Kidney (tissue), 19 donors: ENCODE results near the gene PARG. TPM values are rescaled to one million over a fixed set of nuclear protein-coding genes. Genes with fewer than 3 reads are reported as not detected.
"Not testable (repeated sequence)": the region's sequence is repeated elsewhere in the genome, so short reads cannot be mapped to it uniquely, and the experiment has no call there.

Experiments
- DNase-seq, 5 donors: peaks; one replicate each; pipeline ENCODE4 v3.0.0-alpha.2; 2013 to 2020
- FAIRE-seq: peaks from 2 replicates; lab custom pipeline; 2012; peaks lifted over from hg19 to GRCh38; lab: Jason Lieb, UNC
- H3K27ac ChIP-seq, 2 donors: one replicate each; pipeline ENCODE4 v1.7.0; 2013; ENCODE audit warnings: low read depth in 2 of 2, low read length in 2 of 2, inconsistent platforms in 1 of 2
- H3K27me3 ChIP-seq: one replicate; pipeline ENCODE4 v1.7.1; 2013; ENCODE audit warnings: low read length, inconsistent platforms; ENCODE audit not compliant: control insufficient read depth, insufficient read depth
- H3K36me3 ChIP-seq, 3 donors: one replicate each; pipeline versions ENCODE4 v1.7.0 to v1.7.1; 2013; ENCODE audit warnings: low read length in 3 of 3, control low read depth in 1 of 3, inconsistent platforms in 1 of 3; ENCODE audit not compliant: insufficient read depth in 3 of 3, control insufficient read depth in 2 of 3
- H3K4me1 ChIP-seq, 3 donors: one replicate each; pipeline versions ENCODE4 v1.7.0 to v1.7.1; 2013; ENCODE audit warnings: low read length in 3 of 3, inconsistent platforms in 1 of 3, low read depth in 1 of 3; ENCODE audit not compliant: control insufficient read depth in 2 of 3, insufficient read depth in 2 of 3
- H3K4me3 ChIP-seq, 3 donors: one replicate each; pipeline versions ENCODE4 v1.7.0 to v1.8.1; 2013; ENCODE audit warnings: low read length in 3 of 3, control low read depth in 1 of 3, inconsistent platforms in 1 of 3
- H3K9ac ChIP-seq, 3 donors: one replicate each; pipeline versions ENCODE4 v1.7.0 to v1.7.1; 2013; ENCODE audit warnings: low read length in 3 of 3, control low read depth in 1 of 3, inconsistent platforms in 1 of 3
- H3K9me3 ChIP-seq, 3 donors: one replicate each; pipeline versions ENCODE4 v1.7.0 to v1.7.1; 2013; ENCODE audit warnings: low read length in 3 of 3, control low read depth in 1 of 3, inconsistent platforms in 1 of 3; ENCODE audit not compliant: control insufficient read depth in 2 of 3, insufficient read depth in 1 of 3
- intact Hi-C: fragments of 100-400 bp; cut with DNase I; formaldehyde crosslinking; loops from one replicate; pipeline ENCODE4 v1.11.1; 2022
- long read RNA-seq, 10 donors: library from polyadenylated mRNA in 1 of 10; unstranded in 1 of 10; transcript quantifications; one replicate each; pipeline ENCODE4 v2.0.0 and lab custom pipeline, GENCODE V29; 2021 to 2026
- polyA plus RNA-seq: library from polyadenylated mRNA; stranded (reverse); fragments of 350-450 nt; fragmentation: Illumina TruSeq; extraction: RNeasy Lipid Tissue Mini Kit (QIAGEN cat#74804); gene quantifications from one replicate; pipeline ENCODE4 v1.2.3, GENCODE V29; 2014; ENCODE audit warnings: low read depth, low replicate concordance; ENCODE audit not compliant: insufficient read depth
- total RNA-seq: library from RNA; stranded (reverse); fragmentation: NEBNext Ultra II Directional; extraction: Animal tissue kit (Norgen Biotek cat#: 25700); gene quantifications from one replicate; pipeline ENCODE4 v1.2.1, GENCODE V29; 2021
- donor health status: control.
- donor health status: control.
- donor health status: DM: yes; HTN: yes; CAD: no.
- donor health status: Normal renal cell carcinoma (clear cell type).

PARG gene
- total RNA-seq (30.3 TPM), polyA plus RNA-seq (7.8 TPM)
- long read RNA-seq, donor 1, result 0 reads
- long read RNA-seq, donor 2, result 0 reads
- long read RNA-seq, donor 3, result 0 reads
- long read RNA-seq, donor 4, partial matches to known transcripts, result 29 of 29 reads
- long read RNA-seq, donor 4, other reads (novel, unspliced or antisense), result 0 of 29 reads
- long read RNA-seq, donor 5, result 0 reads
- long read RNA-seq, donor 6, result 0 reads
- long read RNA-seq, donor 7, partial matches to known transcripts, result 1 of 24 reads
- long read RNA-seq, donor 7, other reads (novel, unspliced or antisense), result 23 of 24 reads
- long read RNA-seq, donor 8, result 0 reads
- long read RNA-seq, donor 9, result 0 reads
- long read RNA-seq, donor 10, result 0 reads

- intact Hi-C loops, H3K36me3 ChIP-seq, H3K27me3 ChIP-seq, H3K4me1 ChIP-seq, FAIRE-seq, H3K9me3 ChIP-seq: not testable (repeated sequence)
- Histone ChIP-seq H3K4me3 (peak within 1 kb of the TSS; percentile 79 to 87 (median 81)), H3K9ac (peak within 1 kb of the TSS; percentile 66 to 78 (median 72)), H3K27ac (peak within 1 kb of the TSS in 1 of 2 donors; percentile 3)
- DNase-seq, result peak; percentile 77 to 94 (median 92)
Observed at GRCh38 chr10:49941447-49942338, at the start of gene PARG, which contains the start of gene TIMM23B. Gene PARG (minus strand): TSS chr10:49942027. CDS start chr10:49941725, 302 bp downstream. Gene TIMM23B (plus strand): TSS chr10:49942053. CDS start chr10:49942195, 142 bp downstream.

- intact Hi-C loops, H3K27ac ChIP-seq, H3K4me3 ChIP-seq, DNase-seq, H3K36me3 ChIP-seq, H3K4me1 ChIP-seq, H3K9me3 ChIP-seq, FAIRE-seq, H3K27me3 ChIP-seq, H3K9ac ChIP-seq: not testable (repeated sequence)
Observed at GRCh38 chr10:49988376-49988775, 46.5 kb upstream of the PARG start, which contains the start of gene AGAP6. Gene AGAP6 (plus strand): TSS chr10:49988406. CDS start chr10:49988716, 310 bp downstream.

GRCh38 chr10:49987207-49987606, 45.4 kb upstream of the PARG start:
- FAIRE-seq, H3K27me3 ChIP-seq, H3K9me3 ChIP-seq, H3K9ac ChIP-seq, intact Hi-C loops, H3K36me3 ChIP-seq, DNase-seq, H3K27ac ChIP-seq, H3K4me3 ChIP-seq, H3K4me1 ChIP-seq: not testable (repeated sequence)

GRCh38 chr10:49977756-49978155, 35.9 kb upstream of the PARG start:
- H3K27ac ChIP-seq, H3K4me1 ChIP-seq, H3K9ac ChIP-seq, intact Hi-C loops, H3K9me3 ChIP-seq, DNase-seq, H3K4me3 ChIP-seq, FAIRE-seq, H3K27me3 ChIP-seq, H3K36me3 ChIP-seq: not testable (repeated sequence)

- H3K4me1 ChIP-seq, H3K9me3 ChIP-seq, H3K27me3 ChIP-seq, H3K36me3 ChIP-seq, DNase-seq, H3K9ac ChIP-seq, intact Hi-C loops, H3K4me3 ChIP-seq, H3K27ac ChIP-seq, FAIRE-seq: not testable (repeated sequence)
Observed at GRCh38 chr10:49972094-49972493, 30.3 kb upstream of the PARG start.

GRCh38 chr10:49971466-49971865, 29.6 kb upstream of the PARG start:
- H3K4me3 ChIP-seq, H3K36me3 ChIP-seq, H3K27me3 ChIP-seq, H3K4me1 ChIP-seq, H3K27ac ChIP-seq, FAIRE-seq, intact Hi-C loops, H3K9ac ChIP-seq, H3K9me3 ChIP-seq, DNase-seq: not testable (repeated sequence)

- H3K27me3 ChIP-seq, H3K9me3 ChIP-seq, H3K4me1 ChIP-seq, H3K9ac ChIP-seq, H3K27ac ChIP-seq, intact Hi-C loops, H3K4me3 ChIP-seq, H3K36me3 ChIP-seq, FAIRE-seq: not testable (repeated sequence)
- DNase-seq, result peak in 1 of 5 donors; percentile 48
Observed at GRCh38 chr10:49970331-49970857, 28.6 kb upstream of the PARG start.
